ENCODE data around the gene GALP.

DNA sequence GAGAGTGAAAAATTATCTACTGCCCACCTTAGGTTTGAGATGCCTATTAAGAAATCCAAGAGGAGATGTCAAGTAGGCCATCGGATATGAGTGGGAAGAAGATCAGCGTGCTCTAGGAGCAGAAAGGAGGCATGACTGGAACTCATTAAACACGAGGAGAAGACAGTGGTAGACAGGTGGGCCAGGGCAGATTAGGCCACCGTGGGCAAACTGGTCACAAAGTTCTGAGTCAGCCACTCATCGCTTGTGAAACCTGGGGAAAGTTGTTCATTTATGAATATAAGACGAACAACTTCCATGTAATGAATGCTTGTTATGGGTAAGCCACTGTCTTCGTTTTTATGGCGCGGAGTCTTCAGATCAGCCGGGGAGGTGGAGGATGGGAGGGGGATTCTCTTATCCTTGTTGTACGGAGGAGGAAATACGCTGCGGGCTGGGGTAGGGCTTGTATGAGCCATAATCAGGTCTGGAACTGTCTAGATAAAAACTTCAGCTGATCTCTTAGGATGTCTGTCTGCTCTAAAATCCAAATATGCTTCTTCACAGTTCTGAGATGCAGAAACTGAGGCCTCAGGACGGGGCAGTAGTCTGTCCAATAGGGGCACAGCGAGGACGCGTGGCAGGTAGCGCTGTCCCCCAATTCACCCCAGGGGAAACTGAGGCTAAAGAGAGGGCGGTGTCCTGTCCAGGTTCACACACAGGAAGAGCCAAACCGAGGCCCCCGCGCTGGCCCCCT is 35.8 kb upstream of the GALP start:
- no peak for TF ChIP-seq EZH2 (IDR thresholded peaks at IDR 0.05; ENCODE audit: low read depth)
- TF ChIP-seq, protein P1, sequence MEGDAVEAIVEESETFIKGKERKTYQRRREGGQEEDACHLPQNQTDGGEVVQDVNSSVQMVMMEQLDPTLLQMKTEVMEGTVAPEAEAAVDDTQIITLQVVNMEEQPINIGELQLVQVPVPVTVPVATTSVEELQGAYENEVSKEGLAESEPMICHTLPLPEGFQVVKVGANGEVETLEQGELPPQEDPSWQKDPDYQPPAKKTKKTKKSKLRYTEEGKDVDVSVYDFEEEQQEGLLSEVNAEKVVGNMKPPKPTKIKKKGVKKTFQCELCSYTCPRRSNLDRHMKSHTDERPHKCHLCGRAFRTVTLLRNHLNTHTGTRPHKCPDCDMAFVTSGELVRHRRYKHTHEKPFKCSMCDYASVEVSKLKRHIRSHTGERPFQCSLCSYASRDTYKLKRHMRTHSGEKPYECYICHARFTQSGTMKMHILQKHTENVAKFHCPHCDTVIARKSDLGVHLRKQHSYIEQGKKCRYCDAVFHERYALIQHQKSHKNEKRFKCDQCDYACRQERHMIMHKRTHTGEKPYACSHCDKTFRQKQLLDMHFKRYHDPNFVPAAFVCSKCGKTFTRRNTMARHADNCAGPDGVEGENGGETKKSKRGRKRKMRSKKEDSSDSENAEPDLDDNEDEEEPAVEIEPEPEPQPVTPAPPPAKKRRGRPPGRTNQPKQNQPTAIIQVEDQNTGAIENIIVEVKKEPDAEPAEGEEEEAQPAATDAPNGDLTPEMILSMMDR (conservative IDR thresholded peaks at IDR 0.05), result no peak

Data from PC-9 (cell line).